ENCODE measurements around the gene ACOD1.

ACOD1 gene

DNA sequence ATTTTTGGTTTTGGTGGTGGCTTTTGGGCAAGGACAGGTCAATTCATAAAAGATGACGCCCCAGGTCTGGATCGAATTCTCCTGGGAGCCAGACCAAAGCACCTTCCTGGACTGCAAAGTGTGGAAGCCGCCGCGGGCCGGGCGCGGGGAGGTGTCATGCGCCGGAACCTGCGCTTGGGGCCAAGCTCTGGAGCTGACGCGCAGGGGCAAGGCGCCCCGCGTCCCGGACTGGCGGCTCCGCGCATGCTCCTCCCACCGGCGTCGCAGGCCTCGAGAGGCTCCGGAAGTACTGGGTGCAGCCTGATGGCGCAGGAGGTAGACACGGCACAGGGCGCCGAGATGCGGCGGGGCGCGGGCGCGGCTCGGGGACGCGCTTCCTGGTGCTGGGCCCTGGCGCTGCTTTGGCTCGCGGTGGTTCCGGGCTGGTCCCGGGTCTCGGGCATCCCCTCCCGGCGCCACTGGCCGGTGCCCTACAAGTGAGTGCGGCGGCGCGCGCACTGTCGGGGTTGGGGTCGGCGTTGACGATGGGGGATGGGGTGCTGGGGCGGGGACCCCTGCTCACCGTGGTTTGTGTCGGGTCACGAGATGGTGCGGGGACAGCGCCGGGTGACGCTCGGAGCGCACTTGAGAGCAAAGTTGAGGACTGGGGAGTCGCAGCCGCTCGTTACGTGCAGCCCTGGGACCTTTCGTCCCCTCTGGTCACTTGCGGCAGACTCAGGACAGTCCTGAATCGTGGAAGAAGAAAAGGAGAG, 43.7 kb downstream of the ACOD1 start, which contains the start of gene CLN5:
Gene CLN5, plus strand, starts transcription at position 286 of the 752 bp plus-strand sequence. Its CDS starts 18 bp downstream, at position 304.
- DNase-seq (ENCODE audit: low read depth), result peak; percentile 94

DNA sequence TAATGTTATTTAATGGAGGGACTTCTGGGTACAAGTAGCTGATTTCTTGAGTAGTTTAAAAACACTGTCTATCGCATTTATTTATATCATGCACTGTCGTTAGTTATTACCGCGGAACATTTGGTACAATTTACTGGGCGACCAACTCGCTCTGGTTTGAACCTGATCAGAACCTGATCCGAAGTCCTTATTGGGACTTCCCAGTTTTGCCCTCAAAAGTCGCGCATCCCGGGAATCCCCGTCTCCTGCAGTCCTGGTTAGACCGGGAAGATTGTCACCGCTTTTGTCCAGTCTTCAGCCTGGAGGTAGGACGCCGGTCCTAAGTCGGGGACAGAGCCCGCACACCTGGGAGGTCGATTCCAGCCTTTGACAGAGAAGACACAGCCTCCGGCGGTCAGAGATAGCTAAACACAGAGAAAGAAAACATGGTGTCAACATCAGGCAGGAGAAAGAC, 44.3 kb downstream of the ACOD1 start:
- DNase-seq (ENCODE audit: low read depth), result peak; percentile 33

GRCh38 chr13:76993021-76993420, 44.7 kb downstream of the ACOD1 start:
- peak; percentile 32 for DNase-seq (ENCODE audit: low read depth)

- DNase-seq (ENCODE audit: low read depth), result no peak
Observed at GRCh38 chr13:76993473-76993872, 45.2 kb downstream of the ACOD1 start.

DNA sequence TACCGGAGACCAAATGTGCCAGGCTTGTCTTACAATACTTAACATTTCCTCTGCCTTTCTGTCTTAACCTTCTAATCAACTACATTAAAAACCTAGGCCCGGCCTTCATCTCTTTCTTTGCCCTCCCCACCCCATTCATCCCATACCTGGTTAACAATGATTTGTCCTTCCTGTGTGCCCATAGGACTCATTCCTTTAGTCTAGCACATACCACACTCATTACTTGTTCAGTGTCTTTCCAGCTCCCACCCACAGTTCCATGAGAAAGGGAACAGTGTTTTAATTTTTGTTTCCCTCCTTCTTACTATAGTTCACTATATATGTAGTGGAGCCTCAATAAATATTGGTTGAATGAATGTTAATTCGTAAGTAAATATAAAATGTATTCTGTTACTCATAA, 46.0 kb downstream of the ACOD1 start:
- DNase-seq (ENCODE audit: low read depth), result no peak

DNA sequence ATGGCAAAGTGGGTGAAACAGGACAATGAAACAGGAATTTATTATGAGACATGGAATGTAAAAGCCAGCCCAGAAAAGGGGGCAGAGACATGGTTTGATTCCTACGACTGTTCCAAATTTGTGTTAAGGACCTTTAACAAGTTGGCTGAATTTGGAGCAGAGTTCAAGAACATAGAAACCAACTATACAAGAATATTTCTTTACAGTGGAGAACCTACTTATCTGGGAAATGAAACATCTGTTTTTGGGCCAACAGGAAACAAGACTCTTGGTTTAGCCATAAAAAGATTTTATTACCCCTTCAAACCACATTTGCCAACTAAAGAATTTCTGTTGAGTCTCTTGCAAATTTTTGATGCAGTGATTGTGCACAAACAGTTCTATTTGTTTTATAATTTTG, 52.2 kb downstream of the ACOD1 start:
- DNase-seq (ENCODE audit: low read depth), result no peak

GRCh38 chr13:77001540-77001939, 53.2 kb downstream of the ACOD1 start:
- no peak for DNase-seq (ENCODE audit: low read depth)

DNA sequence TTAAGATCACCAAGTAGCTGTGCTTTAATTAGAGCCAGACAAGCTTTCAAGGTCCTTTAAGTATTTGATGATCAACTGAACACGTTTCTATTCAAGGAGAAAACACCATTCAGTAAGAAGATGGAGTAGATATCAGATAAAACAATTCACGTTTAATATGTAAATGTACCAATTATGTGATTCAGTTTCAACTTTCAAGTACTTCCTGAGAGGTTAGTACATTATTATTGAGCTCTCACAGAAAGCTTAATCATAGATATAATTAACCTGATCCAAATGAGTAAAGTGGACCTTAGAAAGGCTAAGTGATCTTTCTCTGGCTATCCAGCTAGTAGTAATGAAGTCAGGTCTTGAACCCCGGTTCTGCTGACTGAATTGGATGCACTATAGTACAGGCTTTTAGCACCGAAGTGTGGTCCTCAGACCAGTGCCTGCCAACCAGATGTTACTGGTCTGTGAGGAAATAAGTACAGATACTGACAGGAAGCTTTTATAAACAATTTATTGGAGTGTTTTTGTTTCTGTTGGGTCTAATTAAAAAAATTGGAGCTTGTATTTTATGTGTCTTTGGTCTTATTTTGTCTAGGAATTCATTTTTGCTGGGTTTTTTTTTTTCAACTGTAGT, 53.8 kb downstream of the ACOD1 start:
- no peak for DNase-seq (ENCODE audit: low read depth)

- peak; percentile 48 for DNase-seq (ENCODE audit: low read depth)
Observed at GRCh38 chr13:77002590-77003190, 54.4 kb downstream of the ACOD1 start.

Measured in iris pigment epithelial cell (primary cell).